ENCODE results near the gene ZYG11A. TPM values are rescaled to one million over a fixed set of nuclear protein-coding genes. Genes with fewer than 3 reads are reported as not detected.

ZYG11A gene
- total RNA-seq, 1 donor from 2014 or later: 0.47 TPM

GRCh38 chr1:52877554-52877953 is 35.0 kb downstream of the ZYG11A start:
- DNase-seq: no peak

- DNase-seq: no peak
These were observed 37.6 kb downstream of the ZYG11A start for GRCh38 chr1:52880206-52880605.

- no peak for DNase-seq
These were observed 44.9 kb downstream of the ZYG11A start for GRCh38 chr1:52887483-52887882.

- DNase-seq: no peak
These were observed 50.1 kb downstream of the ZYG11A start for GRCh38 chr1:52892424-52893215.

GRCh38 chr1:52899445-52899894 is 56.9 kb downstream of the ZYG11A start:
- no peak for DNase-seq

DNA sequence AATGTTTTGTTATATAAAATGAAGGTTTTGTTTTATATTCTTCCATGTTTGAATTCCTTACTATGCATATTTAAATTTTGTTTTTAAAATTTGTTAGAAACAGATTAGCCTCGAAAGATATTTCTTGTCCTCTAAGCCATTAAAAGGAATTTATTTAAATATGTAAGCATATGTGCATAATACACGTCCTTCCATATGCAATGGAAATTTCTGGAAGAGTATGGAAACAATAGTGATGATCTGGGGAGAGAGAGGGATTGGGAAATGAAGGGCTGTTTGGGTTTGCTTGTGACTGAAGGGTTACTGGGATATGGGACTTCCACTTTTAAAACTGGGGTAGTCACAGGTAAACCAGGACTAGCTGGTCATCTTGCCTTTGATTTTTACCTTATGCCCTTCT is 57.8 kb downstream of the ZYG11A start:
- DNase-seq: no peak

GRCh38 chr1:52901384-52901783 is 58.8 kb downstream of the ZYG11A start:
- DNase-seq: no peak

DNA sequence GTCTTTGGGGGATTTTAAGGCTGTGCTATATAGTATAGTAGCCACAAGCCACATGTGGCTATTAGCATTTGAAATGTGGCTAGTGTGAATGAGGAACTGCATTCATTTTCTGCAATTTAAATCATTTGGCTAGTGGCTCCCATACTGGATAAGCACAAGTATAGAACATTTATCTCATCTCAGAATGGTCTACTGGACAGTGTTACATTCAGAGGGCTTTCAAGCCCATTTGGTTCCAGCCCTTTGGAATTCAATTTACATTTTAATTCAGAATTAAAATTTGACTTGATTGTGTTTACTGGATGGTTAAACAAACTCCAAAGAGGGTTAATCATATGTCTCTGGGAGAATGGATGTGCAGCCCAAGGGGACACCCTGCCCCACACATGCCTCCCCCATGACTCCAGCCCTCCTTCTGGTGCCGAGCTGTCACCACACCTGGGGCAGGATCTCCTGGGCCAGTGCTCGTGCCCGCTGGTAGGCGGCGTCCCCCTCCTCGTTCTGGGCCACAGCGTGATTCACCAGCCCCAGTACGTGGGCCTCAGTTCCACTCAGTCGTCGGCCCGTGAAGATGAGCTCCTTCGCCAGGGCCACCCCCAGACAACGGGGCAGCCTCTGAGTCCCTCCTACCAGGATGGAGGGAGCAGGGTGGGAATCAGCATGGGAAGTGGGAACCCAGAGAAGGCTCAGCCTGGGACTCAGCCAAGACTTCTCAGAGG is 61.8 kb downstream of the ZYG11A start:
- DNase-seq: no peak

GRCh38 chr1:52904927-52905698 is 62.6 kb downstream of the ZYG11A start:
- DNase-seq: no peak

DNA sequence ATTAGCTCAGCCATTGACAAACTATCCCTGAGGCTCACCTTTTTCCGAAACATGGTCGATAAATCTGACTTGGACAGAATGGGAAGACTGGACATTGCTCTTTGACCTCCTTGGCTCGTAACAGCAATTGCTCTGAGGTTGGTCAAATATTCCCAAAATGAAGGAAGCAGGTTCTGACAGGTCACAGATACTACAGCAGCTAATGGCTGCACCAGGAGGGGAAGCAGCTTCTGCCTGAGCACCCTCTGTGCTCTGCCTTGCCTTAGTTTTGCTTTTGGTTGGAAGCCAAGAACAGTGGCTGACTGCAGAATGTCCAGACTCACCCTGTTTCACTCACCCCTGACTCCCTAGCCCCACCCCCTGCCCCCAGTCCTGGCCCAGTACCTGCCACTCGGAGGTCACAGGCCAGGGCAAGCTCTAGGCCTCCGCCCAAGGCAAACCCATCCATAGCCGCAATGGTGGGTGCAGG is 63.6 kb downstream of the ZYG11A start:
- no peak for DNase-seq

- no peak for DNase-seq
These were observed 64.7 kb downstream of the ZYG11A start for GRCh38 chr1:52907068-52907811.

GRCh38 chr1:52907812-52908153 is 65.2 kb downstream of the ZYG11A start:
- DNase-seq: no peak

DNA sequence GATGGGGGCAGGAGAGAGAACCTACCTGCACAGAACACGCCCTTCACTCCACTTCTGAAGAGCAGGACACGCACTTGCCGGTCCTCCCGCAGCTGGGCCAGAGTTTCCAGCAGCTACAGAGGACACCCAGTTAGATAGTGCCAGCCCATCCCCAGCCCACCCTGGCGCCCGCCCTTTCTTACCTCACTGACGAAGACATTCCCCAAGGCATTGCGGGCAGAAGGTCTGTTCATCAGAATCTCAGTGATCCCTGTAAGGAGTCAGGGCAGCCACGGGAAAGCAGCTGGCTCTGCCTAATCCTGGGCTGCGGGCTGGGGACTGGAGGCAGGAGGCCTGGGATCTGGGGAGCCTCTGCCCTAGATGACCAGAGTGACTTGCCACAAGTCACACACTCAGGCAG is 69.0 kb downstream of the ZYG11A start:
- no peak for DNase-seq

DNA sequence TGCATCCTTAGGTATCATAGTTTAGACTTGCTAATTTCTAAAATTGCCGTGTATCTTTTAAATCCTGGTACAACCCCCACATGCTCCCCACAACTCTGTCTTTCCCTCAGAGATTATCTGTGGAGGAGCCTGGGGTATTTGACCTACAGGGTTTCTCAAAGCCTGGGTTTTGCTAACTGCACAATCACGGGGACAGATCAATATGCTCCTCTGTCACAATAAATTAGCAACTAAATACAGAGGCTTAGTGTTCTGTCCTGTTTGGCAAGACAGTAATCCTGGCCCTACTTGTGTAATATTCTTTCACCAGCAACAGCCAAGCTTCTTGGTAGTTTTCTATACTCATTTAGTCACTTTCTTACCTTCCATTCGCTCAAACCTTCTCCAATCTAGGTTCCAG is 70.5 kb downstream of the ZYG11A start:
- DNase-seq: no peak

GRCh38 chr1:52913537-52913936 is 71.0 kb downstream of the ZYG11A start:
- DNase-seq: no peak

DNA sequence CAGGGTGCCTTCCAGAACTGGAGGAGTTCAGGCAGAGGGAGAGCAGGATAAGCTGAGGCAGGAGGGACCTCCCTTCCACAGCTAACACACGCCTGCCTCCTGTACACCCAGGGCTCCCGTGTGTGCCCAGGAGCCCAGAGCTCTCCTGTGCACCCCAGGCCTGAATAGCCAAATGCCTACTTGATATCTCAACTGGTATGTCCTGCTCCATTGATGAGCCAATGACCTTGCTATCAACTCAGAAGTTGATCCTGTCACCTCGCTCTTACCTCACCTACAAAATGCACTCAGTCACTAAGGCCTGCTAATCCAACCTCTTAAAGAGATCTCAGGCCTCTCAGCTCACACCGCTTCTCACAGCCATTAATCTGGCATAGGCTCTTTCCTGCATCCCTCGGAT is 71.9 kb downstream of the ZYG11A start:
- no peak for DNase-seq

DNA sequence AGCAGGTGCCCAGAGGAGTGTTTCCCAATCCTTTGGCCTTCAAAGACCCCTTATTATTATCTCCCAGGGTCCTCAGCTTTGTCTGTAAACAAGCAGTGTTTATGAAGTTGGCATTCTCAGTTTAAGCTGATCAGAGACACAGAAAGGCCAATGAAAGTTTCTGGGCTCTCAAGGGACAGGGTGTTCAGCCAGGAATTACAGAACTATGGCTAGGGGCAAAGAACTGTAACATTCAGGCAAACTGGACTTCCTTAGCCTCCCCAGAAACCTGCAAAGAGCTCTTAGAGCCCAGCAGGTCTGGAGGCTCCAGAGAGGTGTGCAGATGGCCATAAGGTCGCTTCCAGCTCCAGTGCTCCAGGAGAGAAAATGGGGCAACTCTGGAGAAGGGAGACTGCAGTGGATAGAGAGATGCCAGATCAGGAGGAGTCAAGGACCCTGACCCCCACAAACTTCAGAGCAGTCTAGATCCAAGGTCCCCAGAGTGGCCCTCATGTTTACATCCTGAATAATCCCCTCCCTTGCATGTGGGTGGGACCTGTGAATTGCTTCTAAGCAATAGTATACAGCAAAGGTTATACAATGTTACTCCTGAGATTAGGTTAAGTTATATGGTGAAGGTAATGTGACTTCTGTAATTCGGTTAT is 72.8 kb downstream of the ZYG11A start:
- no peak for DNase-seq

- DNase-seq: no peak
These were observed 73.3 kb downstream of the ZYG11A start for GRCh38 chr1:52915855-52916220.

GRCh38 chr1:52916241-52916975 is 73.8 kb downstream of the ZYG11A start:
- no peak for DNase-seq

DNA sequence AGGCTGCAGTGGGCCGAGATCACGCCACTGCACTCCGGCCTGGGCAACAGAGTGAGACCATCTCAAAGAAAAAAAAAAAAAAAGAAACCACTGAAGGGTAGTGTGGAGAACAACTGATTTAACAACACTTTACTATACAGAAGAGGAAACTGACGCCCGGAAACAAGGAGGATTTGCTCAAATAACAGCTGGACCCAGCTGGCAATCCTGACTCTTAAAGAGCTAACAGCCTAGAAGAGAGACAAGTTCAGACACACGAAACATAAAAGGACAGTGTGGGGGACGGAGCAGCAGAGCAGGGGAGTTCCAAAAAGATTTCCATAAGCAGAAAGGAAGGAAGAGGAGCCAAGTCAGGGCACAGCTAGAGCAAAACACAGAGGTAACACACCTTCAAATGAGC is 74.6 kb downstream of the ZYG11A start:
- DNase-seq: no peak

DNA sequence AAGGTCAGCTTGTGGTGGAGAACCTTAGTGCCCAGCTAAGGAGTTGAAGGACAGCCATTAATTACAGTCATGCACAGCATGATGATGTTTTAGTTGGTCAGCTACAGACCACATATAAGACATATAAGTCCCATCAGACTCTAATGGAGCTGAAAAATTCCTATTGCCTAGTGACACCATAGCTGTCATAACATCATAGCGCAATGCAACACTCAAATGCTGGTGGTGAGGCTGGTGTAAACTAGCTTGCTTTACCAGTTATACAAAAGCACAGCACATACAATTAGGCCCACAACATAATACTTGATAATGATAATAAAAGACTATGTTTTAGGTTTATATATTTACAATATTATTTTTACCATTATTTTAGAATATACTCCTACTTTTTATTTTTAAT is 75.0 kb downstream of the ZYG11A start:
- DNase-seq: no peak
